Measurements from ENCODE around the gene NDUFAB1.
"Not testable (repeated sequence)": the region's sequence is repeated elsewhere in the genome, so short reads cannot be mapped to it uniquely, and the experiment has no call there.

The NDUFAB1 gene

GRCh38 chr16:23595951-23596720 is at the start of gene NDUFAB1:
Gene NDUFAB1 (minus strand): TSS chr16:23596316. CDS start chr16:23596290, 26 bp downstream.
- peaks cover 11% of the 10 kb centered on the region for H3K4me1 Mint-ChIP-seq (ENCODE audit: low read depth)
- H3K27me3 Mint-ChIP-seq (ENCODE audit: low read depth): no peaks in the 10 kb centered on the region
- H3K9me3 Mint-ChIP-seq: no peaks in the 10 kb centered on the region
- peaks cover 13% of the 10 kb centered on the region for H3K36me3 Mint-ChIP-seq (ENCODE audit: low read depth)
- H3K27ac Mint-ChIP-seq: peak within 1 kb of the TSS; percentile 82
- peak within 1 kb of the TSS; percentile 82 for H3K4me3 Mint-ChIP-seq

GRCh38 chr16:23642246-23642774 is 46.2 kb upstream of the NDUFAB1 start:
- Mint-ChIP-seq H3K36me3 (ENCODE audit: low read depth) (peaks cover 30% of the 10 kb centered on the region), H3K27me3 (ENCODE audit: low read depth) (no peaks in the 10 kb centered on the region), H3K4me1 (ENCODE audit: low read depth) (peaks cover 29% of the 10 kb centered on the region), H3K4me3 (peak overlapping the region; percentile 98), H3K27ac (peak overlapping the region; percentile 99), H3K9me3 (no peaks in the 10 kb centered on the region)

GRCh38 chr16:23640931-23641765 is 45.0 kb upstream of the NDUFAB1 start, which contains the start of the genes DCTN5 and PALB2:
Gene DCTN5 (plus strand): TSS chr16:23641466. CDS start chr16:23641543, 77 bp downstream.
Gene PALB2 (minus strand): TSS chr16:23641310. CDS start chr16:23641157, 153 bp downstream.
- Mint-ChIP-seq H3K4me3 (peak within 1 kb of the TSS; percentile 98), H3K27me3 (ENCODE audit: low read depth) (no peaks in the 10 kb centered on the region), H3K36me3 (ENCODE audit: low read depth) (peaks cover 22% of the 10 kb centered on the region), H3K27ac (peak within 1 kb of the TSS; percentile 99), H3K9me3 (no peaks in the 10 kb centered on the region), H3K4me1 (ENCODE audit: low read depth) (peaks cover 24% of the 10 kb centered on the region)

- H3K36me3 Mint-ChIP-seq (ENCODE audit: low read depth): peaks cover 17% of the 10 kb centered on the region
- peak overlapping the region; percentile 98 for H3K4me3 Mint-ChIP-seq
- H3K27ac Mint-ChIP-seq: peak overlapping the region; percentile 99
- no peaks in the 10 kb centered on the region for H3K27me3 Mint-ChIP-seq (ENCODE audit: low read depth)
- no peaks in the 10 kb centered on the region for H3K9me3 Mint-ChIP-seq
- H3K4me1 Mint-ChIP-seq (ENCODE audit: low read depth): peaks cover 19% of the 10 kb centered on the region
Measured at GRCh38 chr16:23640615-23640930, 44.5 kb upstream of the NDUFAB1 start.

- no peak overlapping the region for H3K27ac Mint-ChIP-seq
- no peaks in the 10 kb centered on the region for H3K9me3 Mint-ChIP-seq
- H3K27me3 Mint-ChIP-seq (ENCODE audit: low read depth): no peaks in the 10 kb centered on the region
- peaks cover 19% of the 10 kb centered on the region for H3K36me3 Mint-ChIP-seq (ENCODE audit: low read depth)
- H3K4me1 Mint-ChIP-seq (ENCODE audit: low read depth): peaks cover 19% of the 10 kb centered on the region
- no peak overlapping the region for H3K4me3 Mint-ChIP-seq
Measured at GRCh38 chr16:23635958-23636357, 39.8 kb upstream of the NDUFAB1 start.

- H3K4me3 Mint-ChIP-seq: no peak overlapping the region
- no peak overlapping the region for H3K27ac Mint-ChIP-seq
- H3K36me3 Mint-ChIP-seq (ENCODE audit: low read depth): peaks cover 24% of the 10 kb centered on the region
- no peaks in the 10 kb centered on the region for H3K9me3 Mint-ChIP-seq
- peaks cover 12% of the 10 kb centered on the region for H3K4me1 Mint-ChIP-seq (ENCODE audit: low read depth)
- no peaks in the 10 kb centered on the region for H3K27me3 Mint-ChIP-seq (ENCODE audit: low read depth)
Measured at GRCh38 chr16:23634461-23635036, 38.4 kb upstream of the NDUFAB1 start.

GRCh38 chr16:23631874-23632273 is 35.8 kb upstream of the NDUFAB1 start:
- not testable (repeated sequence) for H3K9me3 Mint-ChIP-seq; H3K27ac Mint-ChIP-seq; H3K27me3 Mint-ChIP-seq (ENCODE audit: low read depth); H3K4me3 Mint-ChIP-seq
- Mint-ChIP-seq H3K36me3 (ENCODE audit: low read depth) (peaks cover 33% of the 10 kb centered on the region), H3K4me1 (ENCODE audit: low read depth) (peaks cover 12% of the 10 kb centered on the region)

- H3K27me3 Mint-ChIP-seq (ENCODE audit: low read depth): no peaks in the 10 kb centered on the region
- no peaks in the 10 kb centered on the region for H3K9me3 Mint-ChIP-seq
- peaks cover 26% of the 10 kb centered on the region for H3K36me3 Mint-ChIP-seq (ENCODE audit: low read depth)
- H3K27ac Mint-ChIP-seq: no peak overlapping the region
- peaks cover 12% of the 10 kb centered on the region for H3K4me1 Mint-ChIP-seq (ENCODE audit: low read depth)
- H3K4me3 Mint-ChIP-seq: no peak overlapping the region
Measured at GRCh38 chr16:23629516-23629915, 33.4 kb upstream of the NDUFAB1 start.

- Mint-ChIP-seq H3K27me3 (ENCODE audit: low read depth) (no peaks in the 10 kb centered on the region), H3K36me3 (ENCODE audit: low read depth) (peaks cover 31% of the 10 kb centered on the region), H3K27ac (no peak overlapping the region), H3K4me1 (ENCODE audit: low read depth) (peaks cover 2% of the 10 kb centered on the region), H3K4me3 (no peak overlapping the region), H3K9me3 (no peaks in the 10 kb centered on the region)
Measured at GRCh38 chr16:23624092-23624491, 28.0 kb upstream of the NDUFAB1 start.

- H3K4me1 Mint-ChIP-seq (ENCODE audit: low read depth): no peaks in the 10 kb centered on the region
- H3K27me3 Mint-ChIP-seq (ENCODE audit: low read depth): no peaks in the 10 kb centered on the region
- H3K4me3 Mint-ChIP-seq: no peak overlapping the region
- peaks cover 19% of the 10 kb centered on the region for H3K36me3 Mint-ChIP-seq (ENCODE audit: low read depth)
- no peaks in the 10 kb centered on the region for H3K9me3 Mint-ChIP-seq
- no peak overlapping the region for H3K27ac Mint-ChIP-seq
Measured at GRCh38 chr16:23615805-23616204, 19.7 kb upstream of the NDUFAB1 start.

- no peak overlapping the region for H3K4me3 Mint-ChIP-seq
- no peaks in the 10 kb centered on the region for H3K9me3 Mint-ChIP-seq
- H3K36me3 Mint-ChIP-seq (ENCODE audit: low read depth): peaks cover 8% of the 10 kb centered on the region
- H3K4me1 Mint-ChIP-seq (ENCODE audit: low read depth): no peaks in the 10 kb centered on the region
- no peaks in the 10 kb centered on the region for H3K27me3 Mint-ChIP-seq (ENCODE audit: low read depth)
- H3K27ac Mint-ChIP-seq: no peak overlapping the region
Measured at GRCh38 chr16:23611936-23612335, 15.8 kb upstream of the NDUFAB1 start.

- not testable (repeated sequence) for H3K27ac Mint-ChIP-seq; H3K4me1 Mint-ChIP-seq (ENCODE audit: low read depth); H3K36me3 Mint-ChIP-seq (ENCODE audit: low read depth); H3K4me3 Mint-ChIP-seq; H3K27me3 Mint-ChIP-seq (ENCODE audit: low read depth); H3K9me3 Mint-ChIP-seq
Measured at GRCh38 chr16:23610905-23611304, 14.8 kb upstream of the NDUFAB1 start.

- H3K4me3 Mint-ChIP-seq: no peak overlapping the region
- H3K36me3 Mint-ChIP-seq (ENCODE audit: low read depth): peaks cover 3% of the 10 kb centered on the region
- H3K27me3 Mint-ChIP-seq (ENCODE audit: low read depth): no peaks in the 10 kb centered on the region
- H3K27ac Mint-ChIP-seq: no peak overlapping the region
- no peaks in the 10 kb centered on the region for H3K9me3 Mint-ChIP-seq
- no peaks in the 10 kb centered on the region for H3K4me1 Mint-ChIP-seq (ENCODE audit: low read depth)
Measured at GRCh38 chr16:23609929-23610328, 13.8 kb upstream of the NDUFAB1 start.

GRCh38 chr16:23608194-23608593 is 12.1 kb upstream of the NDUFAB1 start:
- H3K36me3 Mint-ChIP-seq (ENCODE audit: low read depth): peaks cover 6% of the 10 kb centered on the region
- no peaks in the 10 kb centered on the region for H3K27me3 Mint-ChIP-seq (ENCODE audit: low read depth)
- no peaks in the 10 kb centered on the region for H3K9me3 Mint-ChIP-seq
- no peak overlapping the region for H3K4me3 Mint-ChIP-seq
- H3K4me1 Mint-ChIP-seq (ENCODE audit: low read depth): no peaks in the 10 kb centered on the region
- H3K27ac Mint-ChIP-seq: no peak overlapping the region

Data from T-helper 1 cell treated with Interleukin-12 subunit alpha and Interleukin-12 subunit beta and Interleukin-4 antibody, amounts not matched to agents 30 μg/mL and 1 μg/mL, for 36 hours (primary cell).